H1 (cell line): Measurements from ENCODE around the gene POLE3. TPM values are rescaled to one million over a fixed set of nuclear protein-coding genes. Genes with fewer than 3 reads are reported as not detected.

Experiments
- CTCF ChIA-PET: fragments of 300-600 bp; sonication (Branson Sonifier 250); formaldehyde crosslinking; loops from one replicate; lab custom pipeline; 2021; ENCODE audit not compliant: partially characterized antibody; lab: Charles Lee
- POLR2A ChIA-PET: fragments of 300-600 bp; sonication (Branson Sonifier 250); formaldehyde crosslinking; loops from one replicate; lab custom pipeline; 2021; ENCODE audit warnings: inconsistent platforms; ENCODE audit not compliant: partially characterized antibody; lab: Charles Lee
- DNase-seq, 2 experiments: peaks; one replicate each; pipeline versions ENCODE4 v3.0.0 to v3.0.0-alpha.2; 2010 to 2022; ENCODE audit warnings: low spot score in 2 of 2, low read depth in 1 of 2, mixed read lengths in 1 of 2
- FAIRE-seq: peaks from 2 replicates; lab custom pipeline; 2011; peaks lifted over from hg19 to GRCh38; lab: Jason Lieb, UNC
- H2AFZ ChIP-seq: 2 replicates; pipeline ENCODE4 v1.8.1; 2012; ENCODE audit warnings: low read length, inconsistent platforms
- H2AK5ac ChIP-seq: 2 replicates; pipeline ENCODE4 v1.6.1; 2013; ENCODE audit warnings: low read depth, low read length
- H2BK120ac ChIP-seq: replicated peaks from 2 replicates; pipeline ENCODE3; 2013; ENCODE audit warnings: low read depth, low read length, inconsistent platforms
- H2BK12ac ChIP-seq: 2 replicates; pipeline ENCODE4 v1.6.1; 2013; ENCODE audit warnings: low read depth, low read length
- H2BK15ac ChIP-seq: 2 replicates; pipeline ENCODE4 v1.6.1; 2013; ENCODE audit warnings: low read length
- H2BK20ac ChIP-seq: 2 replicates; pipeline ENCODE4 v1.6.1; 2013; ENCODE audit warnings: low read length
- H2BK5ac ChIP-seq: 2 replicates; pipeline ENCODE4 v1.6.1; 2013; ENCODE audit warnings: low read depth, low read length
- H3K14ac ChIP-seq: 2 replicates; pipeline ENCODE4 v1.6.1; 2013; ENCODE audit warnings: inconsistent platforms; ENCODE audit not compliant: insufficient read length
- H3K18ac ChIP-seq: 2 replicates; pipeline ENCODE4 v1.6.1; 2013; ENCODE audit warnings: low read length; ENCODE audit errors: extremely low read depth
- H3K23ac ChIP-seq: 2 replicates; pipeline ENCODE4 v1.6.1; 2013; ENCODE audit warnings: inconsistent platforms; ENCODE audit not compliant: insufficient read length
- H3K23me2 ChIP-seq: 2 replicates; pipeline ENCODE4 v1.6.1; 2013; ENCODE audit warnings: low read depth, low read length
- H3K27ac ChIP-seq: 2 replicates; pipeline ENCODE4 v1.6.1; 2011; ENCODE audit warnings: low read depth, low read length, inconsistent platforms
- H3K27me3 ChIP-seq, 4 experiments: replicated peaks in 1 of 4; 1 replicate in 1 of 4; 2 replicates in 3 of 4; pipeline versions ENCODE4 v1.6.1 to v1.8.1; 2011 to 2013; ENCODE audit warnings: low read length in 3 of 4, mild to moderate bottlenecking in 3 of 4, inconsistent platforms in 2 of 4, mixed read lengths in 2 of 4, moderate library complexity in 1 of 4; ENCODE audit not compliant: control insufficient read depth in 3 of 4, insufficient read depth in 3 of 4; ENCODE audit errors: extremely low read depth in 1 of 4
- H3K36me3 ChIP-seq, 4 experiments: 2 replicates each; pipeline versions ENCODE4 v1.6.1 to v1.8.1; 2011 to 2013; ENCODE audit warnings: mild to moderate bottlenecking in 4 of 4, low read length in 3 of 4, moderate library complexity in 2 of 4, control low read depth in 1 of 4, inconsistent platforms in 1 of 4; ENCODE audit not compliant: insufficient read depth in 4 of 4, control insufficient read depth in 2 of 4
- H3K4ac ChIP-seq: replicated peaks from 2 replicates; pipeline ENCODE3; 2013; ENCODE audit warnings: low read length, low read depth, mixed read lengths, inconsistent platforms; ENCODE audit not compliant: insufficient read length
- H3K4me1 ChIP-seq, 4 experiments: replicated peaks in 1 of 4; 1 replicate in 1 of 4; 2 replicates in 3 of 4; pipeline versions ENCODE4 v1.6.1 to v1.8.1; 2011 to 2013; ENCODE audit warnings: low read length in 3 of 4, inconsistent platforms in 2 of 4, mixed read lengths in 1 of 4; ENCODE audit not compliant: insufficient read depth in 4 of 4, control insufficient read depth in 3 of 4
- H3K4me2 ChIP-seq, 2 experiments: 2 replicates each; pipeline versions ENCODE4 v1.6.1 to v1.8.1; 2011 to 2013; ENCODE audit warnings: low read depth in 2 of 2, low read length in 2 of 2, control low read depth in 1 of 2, inconsistent platforms in 1 of 2, mild to moderate bottlenecking in 1 of 2; ENCODE audit not compliant: insufficient read depth in 1 of 2
- H3K4me3 ChIP-seq, 4 experiments: fragments of 200-600, 300-600 bp in 1 of 4; sonication (generic), shearing (Covaris generic), sonication (Bioruptor Twin) in 1 of 4; 2 replicates each; pipeline versions ENCODE4 v1.5.1 to v1.8.1; 2011 to 2016; ENCODE audit warnings: low read length in 4 of 4, low read depth in 3 of 4, control low read depth in 2 of 4, inconsistent platforms in 2 of 4, mild to moderate bottlenecking in 2 of 4, mixed read lengths in 1 of 4, moderate library complexity in 1 of 4; ENCODE audit not compliant: insufficient read depth in 2 of 4; ENCODE audit errors: extremely low read depth in 1 of 4
- H3K56ac ChIP-seq: replicated peaks from 2 replicates; pipeline ENCODE3; 2013; ENCODE audit warnings: low read depth, mild to moderate bottlenecking, mixed read lengths, low read length, inconsistent platforms; ENCODE audit not compliant: insufficient read length
- H3K79me1 ChIP-seq: 2 replicates; pipeline ENCODE4 v1.6.1; 2013; ENCODE audit warnings: low read depth, low read length, control low read depth
- H3K79me2 ChIP-seq, 2 experiments: 2 replicates each; pipeline versions ENCODE4 v1.6.1 to v1.8.1; 2012 to 2013; ENCODE audit warnings: low read length in 2 of 2, mild to moderate bottlenecking in 2 of 2, inconsistent platforms in 1 of 2; ENCODE audit not compliant: insufficient read depth in 2 of 2, control insufficient read depth in 1 of 2
- H3K9ac ChIP-seq, 4 experiments: replicated peaks in 1 of 4; 1 replicate in 1 of 4; 2 replicates in 3 of 4; pipeline versions ENCODE4 v1.6.1 to v1.8.1; 2011 to 2013; ENCODE audit warnings: low read depth in 3 of 4, low read length in 3 of 4, control low read depth in 2 of 4, mild to moderate bottlenecking in 2 of 4, moderate library complexity in 2 of 4, inconsistent platforms in 1 of 4; ENCODE audit errors: extremely low read depth in 1 of 4
- H3K9me3 ChIP-seq, 2 experiments: 2 replicates each; pipeline versions ENCODE4 v1.6.1 to v1.8.1; 2012 to 2013; ENCODE audit warnings: mild to moderate bottlenecking in 2 of 2, moderate library complexity in 2 of 2, control low read depth in 1 of 2, inconsistent platforms in 1 of 2, low read depth in 1 of 2, low read length in 1 of 2, mixed read lengths in 1 of 2; ENCODE audit not compliant: insufficient read depth in 2 of 2
- H4K20me1 ChIP-seq, 2 experiments: replicated peaks in 1 of 2; 2 replicates each; pipeline versions ENCODE3 to v1.8.1; 2011 to 2013; ENCODE audit warnings: inconsistent platforms in 2 of 2, low read length in 2 of 2, mild to moderate bottlenecking in 1 of 2; ENCODE audit not compliant: insufficient read depth in 2 of 2, control insufficient read depth in 1 of 2
- H4K5ac ChIP-seq: 2 replicates; pipeline ENCODE4 v1.6.1; 2013; ENCODE audit warnings: low read length, low read depth, mixed read lengths, inconsistent platforms; ENCODE audit not compliant: insufficient read length
- H4K8ac ChIP-seq: 2 replicates; pipeline ENCODE4 v1.8.0; 2013; ENCODE audit warnings: mild to moderate bottlenecking, moderate library complexity, low read length, inconsistent platforms; ENCODE audit not compliant: insufficient read depth; ENCODE audit errors: extremely low read depth
- H4K91ac ChIP-seq: replicated peaks from 2 replicates; pipeline ENCODE3; 2013; ENCODE audit warnings: low read length, mixed read lengths, inconsistent platforms; ENCODE audit not compliant: insufficient read length
- CHD2 ChIP-seq: IDR thresholded peaks from 2 replicates; pipeline ENCODE4 v1.6.1; 2012; ENCODE audit warnings: low read length, improper control_type of control experiment
- CREB1 ChIP-seq: IDR thresholded peaks from 2 replicates; pipeline ENCODE4 v1.6.1; 2012; ENCODE audit warnings: inconsistent platforms
- KDM5A ChIP-seq: fragments of 200-600 bp; IDR thresholded peaks from 2 replicates; pipeline ENCODE4 v1.7.1; 2012; ENCODE audit warnings: mild to moderate bottlenecking, low read length, inconsistent platforms, mixed read lengths
- NANOG ChIP-seq: IDR thresholded peaks from 2 replicates; pipeline ENCODE4 v1.6.1; 2011; ENCODE audit warnings: low read length, low read depth, mild to moderate bottlenecking, inconsistent platforms; ENCODE audit not compliant: insufficient read depth, poor library complexity, severe bottlenecking
- SIN3A ChIP-seq, 2 experiments: IDR thresholded peaks in 1 of 2; conservative IDR thresholded peaks in 1 of 2; 2 replicates each; pipeline ENCODE4 v1.6.1; 2011 to 2012; ENCODE audit warnings: low read length in 2 of 2, improper control_type of control experiment in 1 of 2, low read depth in 1 of 2, mild to moderate bottlenecking in 1 of 2
- SUZ12 ChIP-seq: fragments of 200-600 bp; sonication (generic); IDR thresholded peaks from 2 replicates; pipeline ENCODE4 v1.6.1; 2012; ENCODE audit warnings: mild to moderate bottlenecking, inconsistent platforms, low read length, moderate library complexity, mixed read lengths
- WGBS, 2 experiments: shearing (Covaris generic) in 1 of 2; methylation state at CpG; one replicate each; pipeline versions ENCODE4 v1.1.6 to v1.1.7; 2013 to 2015; ENCODE audit warnings: low lambda C conversion rate in 2 of 2, mixed read lengths in 2 of 2, inconsistent platforms in 1 of 2, low coverage in 1 of 2, missing lambda C conversion rate in 1 of 2; ENCODE audit not compliant: insufficient replicate concordance in 2 of 2, insufficient coverage in 1 of 2, insufficient read length in 1 of 2; ENCODE audit errors: extremely low coverage in 1 of 2, missing lambda C conversion rate in 1 of 2; 5-methylcytosine and 5-hydroxymethylcytosine counted together
- polyA plus RNA-seq, 7 experiments: library from polyadenylated mRNA; depleted of rRNA in 3 of 7; stranded (reverse) in 5 of 7; unstranded in 2 of 7; fragments of >200 nt in 5 of 7; fragments of 200-250 nt in 2 of 7; gene quantifications; 1 replicate in 5 of 7; 2 replicates in 1 of 7; 4 replicates in 1 of 7; pipeline versions ENCODE4 v1.2.1 to v1.2.3, GENCODE V29; 2011 to 2013; ENCODE audit warnings: missing spikeins in 2 of 7, mixed read lengths in 2 of 7
- total RNA-seq: library from RNA; stranded (reverse); fragmentation: NEBNext Ultra II Directional; extraction: Animal tissue kit (Norgen Biotek cat#: 25700); gene quantifications from 2 replicates; pipeline ENCODE4 v1.2.1, GENCODE V29; 2021
- TF ChIP-seq, protein P1 (sequence below): IDR thresholded peaks from 2 replicates; pipeline ENCODE4 v1.6.1; 2012; ENCODE audit warnings: low read length, inconsistent platforms

Gene POLE3
- total and polyA plus RNA-seq, 2 of the 8 experiments (the other 6 are each of a cell fraction or from before 2014, with no cell fraction given) = 52.7 to 77.3 TPM

DNA sequence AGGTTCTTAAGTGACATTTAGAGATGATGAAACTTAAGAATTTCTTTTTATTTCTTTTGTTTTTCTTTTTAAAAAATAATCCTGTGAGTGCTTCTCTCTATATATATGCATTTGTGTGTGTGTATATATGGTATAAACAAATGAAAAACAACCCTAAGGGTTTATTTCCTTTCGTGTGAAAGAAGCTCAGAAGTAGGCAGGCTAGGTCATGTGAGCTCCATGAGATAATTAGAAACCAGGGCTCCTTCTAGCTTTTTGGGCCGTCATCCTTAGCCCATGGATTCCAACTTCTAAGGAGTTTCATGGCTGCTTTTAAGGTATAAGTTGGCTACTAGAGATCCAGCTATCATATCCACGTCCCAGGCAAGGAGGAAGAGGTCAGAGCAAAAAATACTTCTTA is 11.3 kb upstream of the POLE3 start:
- Histone ChIP-seq H3K9me3 (no peaks in the 10 kb centered on the region), H4K8ac (no peak overlapping the region), H3K23ac (no peak overlapping the region), H2BK20ac (no peak overlapping the region), H3K18ac (no peak overlapping the region), H2BK12ac (no peak overlapping the region), H3K4me1 (no peaks in the 10 kb centered on the region), H3K9ac (no peak overlapping the region), H3K23me2 (no peaks in the 10 kb centered on the region), H3K27ac (no peak overlapping the region), H2AFZ (no peak overlapping the region), H3K27me3 (no peaks in the 10 kb centered on the region), H3K79me1 (no peaks in the 10 kb centered on the region), H2BK120ac (no peak overlapping the region), H3K36me3 (no peaks in the 10 kb centered on the region), H3K56ac (no peak overlapping the region), H3K4me3 (no peak overlapping the region), H2BK15ac (no peak overlapping the region), H3K4ac (no peak overlapping the region), H2AK5ac (no peak overlapping the region), H3K79me2 (no peaks in the 10 kb centered on the region), H4K20me1 (no peaks in the 10 kb centered on the region), H2BK5ac (no peak overlapping the region), H3K4me2 (no peak overlapping the region), H4K91ac (no peak overlapping the region), H4K5ac (no peak overlapping the region), H3K14ac (no peak overlapping the region)
- POLR2A ChIA-PET = interaction anchor here (1.4 kb wide), 1 partner anchor 12 kb away, joined by 4 read pairs; the partner anchor contains the start of genes C9orf43 and POLE3
- FAIRE-seq (no peak), DNase-seq (no peak)
- TF ChIP-seq SUZ12 = no peak
- TF ChIP-seq CREB1 = no peak
- TF ChIP-seq CHD2 = no peak
- TF ChIP-seq, protein P1, sequence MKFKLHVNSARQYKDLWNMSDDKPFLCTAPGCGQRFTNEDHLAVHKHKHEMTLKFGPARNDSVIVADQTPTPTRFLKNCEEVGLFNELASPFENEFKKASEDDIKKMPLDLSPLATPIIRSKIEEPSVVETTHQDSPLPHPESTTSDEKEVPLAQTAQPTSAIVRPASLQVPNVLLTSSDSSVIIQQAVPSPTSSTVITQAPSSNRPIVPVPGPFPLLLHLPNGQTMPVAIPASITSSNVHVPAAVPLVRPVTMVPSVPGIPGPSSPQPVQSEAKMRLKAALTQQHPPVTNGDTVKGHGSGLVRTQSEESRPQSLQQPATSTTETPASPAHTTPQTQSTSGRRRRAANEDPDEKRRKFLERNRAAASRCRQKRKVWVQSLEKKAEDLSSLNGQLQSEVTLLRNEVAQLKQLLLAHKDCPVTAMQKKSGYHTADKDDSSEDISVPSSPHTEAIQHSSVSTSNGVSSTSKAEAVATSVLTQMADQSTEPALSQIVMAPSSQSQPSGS = no peak
- TF ChIP-seq SIN3A (conservative IDR thresholded peaks at IDR 0.05 in 1 of 2, IDR thresholded peaks at IDR 0.05 in 1 of 2; ENCODE audit: low read depth in 1 of 2, low read length in 2 of 2) = no peak
- no peak for TF ChIP-seq NANOG
- TF ChIP-seq KDM5A = no peak
- WGBS, 2 experiments = 80% methylated on average over 3 of the region's 3 CpGs; no CpG with 5 or more reads in 1 of the 2 experiments
- CTCF ChIA-PET = interaction anchor here (0.8 to 4.0 kb wide), 3 partner anchors 12 to 233 kb away, joined by 3 to 13 read pairs (median 4); no protein-coding TSS in a partner anchor
